ENCODE data around the gene FOXRED2.
"Not testable (repeated sequence)": the region's sequence is repeated elsewhere in the genome, so short reads cannot be mapped to it uniquely, and the experiment has no call there.

FOXRED2 gene

DNA sequence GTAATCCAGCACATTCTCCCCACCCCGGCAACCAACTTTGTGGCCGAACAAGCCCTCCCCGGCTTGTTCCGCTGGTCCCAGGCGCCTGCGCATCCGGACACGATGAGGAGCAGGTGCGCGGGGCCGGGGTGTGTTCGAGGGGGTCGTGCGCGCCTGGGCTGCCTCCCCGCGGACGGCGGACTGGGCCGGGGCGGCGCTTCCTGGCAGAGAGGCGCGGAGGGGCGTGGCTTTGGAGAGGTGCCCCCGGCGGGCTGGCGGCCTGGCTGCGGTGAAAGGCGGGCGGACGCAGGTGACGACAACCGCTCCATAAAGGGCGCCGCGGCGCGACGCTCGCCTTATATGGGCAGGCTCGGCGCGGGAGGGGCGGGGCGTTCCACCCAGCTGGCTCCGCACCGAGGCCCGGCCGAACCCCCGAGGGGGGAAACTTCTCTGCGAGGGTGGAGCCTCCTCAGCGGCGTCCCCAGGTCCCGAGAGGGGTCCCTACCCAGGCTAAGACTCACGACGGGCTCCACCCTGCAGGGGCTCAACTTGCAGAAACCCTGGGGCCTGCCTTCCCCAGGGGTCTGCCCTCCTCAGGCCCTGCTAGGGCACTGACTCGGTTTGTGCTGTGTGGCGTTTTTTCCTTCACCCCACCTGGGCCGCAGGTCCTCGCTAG is 51.8 kb downstream of the FOXRED2 start:
- Histone ChIP-seq H2AFZ (ENCODE audit: low read depth, low read length) (peak overlapping the region; percentile 49; the same call in 1 of the 2 replicates), H3K9me3 (ENCODE audit: insufficient read depth, low read length) (no peaks in the 10 kb centered on the region), H3K27me3 (ENCODE audit: low read depth, low read length) (no peaks in the 10 kb centered on the region), H3K36me3 (replicated peaks; ENCODE audit: low read depth, low read length) (no peaks in the 10 kb centered on the region), H3K79me2 (ENCODE audit: low read length) (no peaks in the 10 kb centered on the region), H3K27ac (ENCODE audit: low read length) (peak overlapping the region; percentile 62), H4K20me1 (ENCODE audit: insufficient read depth, low read length) (no peaks in the 10 kb centered on the region), H3K9ac (ENCODE audit: low read length) (peak overlapping the region; percentile 87), H3K4me3 (ENCODE audit: low read length) (peak overlapping the region; percentile 78), H3K4me1 (ENCODE audit: low read length) (peaks cover 59% of the 10 kb centered on the region), H3K4me2 (ENCODE audit: low read length) (peak overlapping the region; percentile 96)
- TF ChIP-seq EZH2phosphoT487 (IDR thresholded peaks at IDR 0.05; ENCODE audit: low read depth): no peak
- TF ChIP-seq, protein P1, sequence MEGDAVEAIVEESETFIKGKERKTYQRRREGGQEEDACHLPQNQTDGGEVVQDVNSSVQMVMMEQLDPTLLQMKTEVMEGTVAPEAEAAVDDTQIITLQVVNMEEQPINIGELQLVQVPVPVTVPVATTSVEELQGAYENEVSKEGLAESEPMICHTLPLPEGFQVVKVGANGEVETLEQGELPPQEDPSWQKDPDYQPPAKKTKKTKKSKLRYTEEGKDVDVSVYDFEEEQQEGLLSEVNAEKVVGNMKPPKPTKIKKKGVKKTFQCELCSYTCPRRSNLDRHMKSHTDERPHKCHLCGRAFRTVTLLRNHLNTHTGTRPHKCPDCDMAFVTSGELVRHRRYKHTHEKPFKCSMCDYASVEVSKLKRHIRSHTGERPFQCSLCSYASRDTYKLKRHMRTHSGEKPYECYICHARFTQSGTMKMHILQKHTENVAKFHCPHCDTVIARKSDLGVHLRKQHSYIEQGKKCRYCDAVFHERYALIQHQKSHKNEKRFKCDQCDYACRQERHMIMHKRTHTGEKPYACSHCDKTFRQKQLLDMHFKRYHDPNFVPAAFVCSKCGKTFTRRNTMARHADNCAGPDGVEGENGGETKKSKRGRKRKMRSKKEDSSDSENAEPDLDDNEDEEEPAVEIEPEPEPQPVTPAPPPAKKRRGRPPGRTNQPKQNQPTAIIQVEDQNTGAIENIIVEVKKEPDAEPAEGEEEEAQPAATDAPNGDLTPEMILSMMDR (IDR thresholded peaks at IDR 0.05; ENCODE audit: low read depth, low read length): peak; percentile 3; the same call in 1 of the 2 replicates

GRCh38 chr22:36453855-36454378 is 52.9 kb downstream of the FOXRED2 start:
- Histone ChIP-seq H3K27me3 (ENCODE audit: low read depth, low read length) (no peaks in the 10 kb centered on the region), H4K20me1 (ENCODE audit: insufficient read depth, low read length) (no peaks in the 10 kb centered on the region), H3K27ac (ENCODE audit: low read length) (no peak overlapping the region), H3K9me3 (ENCODE audit: insufficient read depth, low read length) (no peaks in the 10 kb centered on the region), H3K9ac (ENCODE audit: low read length) (no peak overlapping the region), H3K79me2 (ENCODE audit: low read length) (no peaks in the 10 kb centered on the region), H2AFZ (ENCODE audit: low read depth, low read length) (no peak overlapping the region), H3K36me3 (replicated peaks; ENCODE audit: low read depth, low read length) (no peaks in the 10 kb centered on the region), H3K4me1 (ENCODE audit: low read length) (peaks cover 65% of the 10 kb centered on the region), H3K4me2 (ENCODE audit: low read length) (peak overlapping the region; percentile 1; the same call in 1 of the 2 replicates), H3K4me3 (ENCODE audit: low read length) (no peak overlapping the region)
- TF ChIP-seq EZH2phosphoT487 (IDR thresholded peaks at IDR 0.05; ENCODE audit: low read depth): no peak
- TF ChIP-seq, protein P1 (IDR thresholded peaks at IDR 0.05; ENCODE audit: low read depth, low read length): no peak

DNA sequence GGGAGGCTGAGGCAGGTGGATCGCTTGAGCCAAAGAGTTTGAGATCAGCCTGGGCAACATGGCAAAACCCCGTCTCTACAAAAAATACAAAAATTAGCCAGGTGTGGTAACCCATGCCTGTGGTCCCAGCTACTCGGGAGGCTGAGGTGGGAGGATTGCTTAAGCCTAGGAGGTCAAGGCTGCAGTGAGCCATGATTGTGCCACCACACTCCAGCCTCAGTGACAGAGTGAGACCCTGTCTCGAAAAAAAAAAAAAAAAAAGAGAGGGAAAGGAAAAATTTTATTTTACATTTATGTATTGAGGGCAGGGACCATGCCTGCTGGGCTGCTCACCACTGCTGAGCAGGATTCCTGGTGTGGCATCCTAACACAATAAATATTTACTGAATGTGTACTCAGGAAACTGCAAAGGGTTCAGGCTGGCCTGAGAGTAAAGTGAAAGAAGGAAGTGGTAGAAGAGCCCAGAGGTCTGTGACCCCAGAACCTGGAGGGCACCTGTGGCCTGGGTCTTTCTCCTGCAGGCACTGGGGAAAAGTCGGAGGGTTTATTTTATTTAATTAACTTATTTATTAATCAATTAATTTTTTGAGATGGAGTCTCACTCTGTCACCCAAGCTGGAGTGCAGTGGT is 53.7 kb downstream of the FOXRED2 start:
- H4K20me1 ChIP-seq (ENCODE audit: insufficient read depth, low read length); H3K9ac ChIP-seq (ENCODE audit: low read length); H3K9me3 ChIP-seq (ENCODE audit: insufficient read depth, low read length); H3K4me3 ChIP-seq (ENCODE audit: low read length); H3K27me3 ChIP-seq (ENCODE audit: low read depth, low read length); H3K36me3 ChIP-seq (replicated peaks; ENCODE audit: low read depth, low read length); H3K79me2 ChIP-seq (ENCODE audit: low read length); H2AFZ ChIP-seq (ENCODE audit: low read depth, low read length): not testable (repeated sequence)
- peaks cover 59% of the 10 kb centered on the region for H3K4me1 ChIP-seq (ENCODE audit: low read length)
- peak overlapping the region; percentile 46; the same call in 1 of the 2 replicates for H3K4me2 ChIP-seq (ENCODE audit: low read length)
- peak overlapping the region; percentile 65 for H3K27ac ChIP-seq (ENCODE audit: low read length)

DNA sequence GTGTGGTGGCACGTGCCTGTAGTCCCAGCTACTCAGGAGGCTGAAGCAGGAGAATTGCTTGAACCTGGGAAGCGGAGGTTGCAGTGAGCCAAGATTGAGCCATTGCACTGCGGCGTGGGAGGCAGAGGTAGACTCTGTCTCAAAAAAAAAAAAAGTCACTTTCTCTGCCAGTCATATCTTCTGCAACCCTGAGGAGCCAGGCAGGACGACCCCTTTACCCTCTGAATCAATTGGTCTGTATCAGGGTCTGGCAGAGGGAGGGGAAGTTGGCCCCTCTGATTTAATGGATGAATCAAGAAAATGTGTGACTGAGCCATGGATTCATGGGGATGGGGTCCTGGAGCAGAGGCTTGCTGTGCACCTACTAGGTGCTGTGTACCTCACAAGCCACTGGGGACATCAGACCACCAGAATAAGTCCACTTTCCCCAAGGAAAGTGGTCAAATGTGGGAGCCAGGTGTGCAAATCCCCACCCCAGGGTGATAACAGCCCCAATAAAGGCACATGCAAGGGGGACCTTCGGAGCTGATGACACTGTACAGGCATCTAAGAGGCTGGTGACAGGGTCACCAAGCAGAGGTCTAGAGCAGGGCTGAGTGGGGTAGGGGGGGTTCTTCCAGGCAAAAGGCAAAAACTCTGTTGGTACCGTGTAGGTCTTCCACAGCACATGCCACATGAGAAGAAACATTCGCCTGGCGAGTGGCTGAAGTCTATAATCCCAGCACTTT is 54.4 kb downstream of the FOXRED2 start:
- Histone ChIP-seq H4K20me1 (ENCODE audit: insufficient read depth, low read length) (no peaks in the 10 kb centered on the region), H3K9me3 (ENCODE audit: insufficient read depth, low read length) (no peaks in the 10 kb centered on the region), H3K27me3 (ENCODE audit: low read depth, low read length) (no peaks in the 10 kb centered on the region), H3K9ac (ENCODE audit: low read length) (peak overlapping the region; percentile 46; the same call in 1 of the 2 replicates), H3K79me2 (ENCODE audit: low read length) (no peaks in the 10 kb centered on the region), H3K27ac (ENCODE audit: low read length) (peak overlapping the region; percentile 65), H3K4me2 (ENCODE audit: low read length) (peak overlapping the region; percentile 46), H3K36me3 (replicated peaks; ENCODE audit: low read depth, low read length) (no peaks in the 10 kb centered on the region), H2AFZ (ENCODE audit: low read depth, low read length) (no peak overlapping the region), H3K4me3 (ENCODE audit: low read length) (peak overlapping the region; percentile 0; the same call in 1 of the 2 replicates), H3K4me1 (ENCODE audit: low read length) (peaks cover 65% of the 10 kb centered on the region)
- no peak for TF ChIP-seq EZH2phosphoT487 (IDR thresholded peaks at IDR 0.05; ENCODE audit: low read depth)
- TF ChIP-seq, protein P1 (IDR thresholded peaks at IDR 0.05; ENCODE audit: low read depth, low read length): no peak

GRCh38 chr22:36450923-36451322 is 55.9 kb downstream of the FOXRED2 start:
- H2AFZ ChIP-seq (ENCODE audit: low read depth, low read length); H3K4me3 ChIP-seq (ENCODE audit: low read length); H3K9me3 ChIP-seq (ENCODE audit: insufficient read depth, low read length); H3K36me3 ChIP-seq (replicated peaks; ENCODE audit: low read depth, low read length); H4K20me1 ChIP-seq (ENCODE audit: insufficient read depth, low read length); H3K27me3 ChIP-seq (ENCODE audit: low read depth, low read length); H3K79me2 ChIP-seq (ENCODE audit: low read length); H3K4me2 ChIP-seq (ENCODE audit: low read length); H3K9ac ChIP-seq (ENCODE audit: low read length): not testable (repeated sequence)
- peaks cover 62% of the 10 kb centered on the region for H3K4me1 ChIP-seq (ENCODE audit: low read length)
- 0 out of 2 replicates have a peak overlapping the region, but pooled peaks have one; percentile 65 for H3K27ac ChIP-seq (ENCODE audit: low read length)

All from OCI-LY3 (cell line).